HepG2 (cell line): ENCODE data around the gene CLEC9A. TPM values are rescaled to one million over a fixed set of nuclear protein-coding genes. Genes with fewer than 3 reads are reported as not detected.

Experiments
- ATAC-seq: fragments of 200-7000 bp; cut with Tn5 transposase; 3 replicates; pipeline ENCODE4 v1.9.1; 2020; ENCODE audit warnings: mild to moderate bottlenecking, moderate library complexity
- BruUV-seq: library from RNA; stranded (reverse); fragments of 400-500 nt; replicated peaks from 2 replicates; lab custom pipeline; 2021; lab: Mats Ljungman, UMichigan
- CTCF ChIA-PET: fragments of 300-600 bp; formaldehyde crosslinking; extraction: SDS; loops from one replicate; lab custom pipeline; 2021; ENCODE audit warnings: low total read pairs, inconsistent platforms, low intra/inter-chr PET ratio; lab: Yijun Ruan, JAX
- POLR2A ChIA-PET: fragments of 350-600 bp; sonication (Branson Sonifier 250); formaldehyde crosslinking; loops from one replicate; lab custom pipeline; 2020; ENCODE audit warnings: antibody characterized with exemption, inconsistent platforms; lab: Yijun Ruan, JAX
- DNase-seq: peaks from one replicate; pipeline ENCODE4 v3.0.0-alpha.2; 2015; ENCODE audit warnings: low spot score
- FAIRE-seq: peaks from 3 replicates; lab custom pipeline; 2011; peaks lifted over from hg19 to GRCh38; lab: Jason Lieb, UNC
- H2AFZ ChIP-seq: one replicate; pipeline ENCODE4 v1.6.1; 2011; ENCODE audit warnings: low read length, inconsistent platforms
- H3K27ac ChIP-seq: fragments of 300-600 bp; 3 replicates; pipeline ENCODE4 v1.8.0; 2011; ENCODE audit warnings: mixed run types, mild to moderate bottlenecking, mixed read lengths, low read length, inconsistent platforms; ENCODE audit not compliant: insufficient read depth; ENCODE audit errors: extremely low read length
- H3K27me3 ChIP-seq, 2 experiments: fragments of 200-600 bp in 1 of 2; 2 replicates in 1 of 2; 3 replicates in 1 of 2; pipeline versions ENCODE4 v1.6.0 to v1.8.0; 2011; ENCODE audit warnings: low read length in 2 of 2, mild to moderate bottlenecking in 2 of 2, moderate library complexity in 2 of 2, inconsistent platforms in 1 of 2; ENCODE audit not compliant: insufficient read depth in 2 of 2, control insufficient read depth in 1 of 2
- H3K36me3 ChIP-seq, 2 experiments: fragments of 200-600 bp in 1 of 2; replicated peaks in 1 of 2; 2 replicates in 1 of 2; 3 replicates in 1 of 2; pipeline versions ENCODE4 v1.5.1 to v1.8.0; 2011; ENCODE audit warnings: low read length in 2 of 2, inconsistent platforms in 1 of 2; ENCODE audit not compliant: insufficient read depth in 2 of 2, control insufficient read depth in 1 of 2
- H3K4me1 ChIP-seq: 2 replicates; pipeline ENCODE4 v1.5.1; 2012; ENCODE audit warnings: low read length, inconsistent platforms; ENCODE audit not compliant: insufficient read depth
- H3K4me2 ChIP-seq: 2 replicates; pipeline ENCODE4 v1.6.0; 2011; ENCODE audit warnings: low read depth, low read length, inconsistent platforms
- H3K4me3 ChIP-seq, 3 experiments: fragments of 200-600 bp in 1 of 3; sonication (generic), shearing (Covaris generic) in 1 of 3; replicated peaks in 1 of 3; 2 replicates each; pipeline ENCODE4 v1.5.1; 2011 to 2016; ENCODE audit warnings: low read length in 3 of 3, inconsistent platforms in 2 of 3, low read depth in 2 of 3, mild to moderate bottlenecking in 2 of 3, control low read depth in 1 of 3, mixed read lengths in 1 of 3; ENCODE audit not compliant: insufficient read depth in 1 of 3
- H3K79me2 ChIP-seq: one replicate; pipeline ENCODE4 v1.6.1; 2011; ENCODE audit warnings: low read length, inconsistent platforms; ENCODE audit not compliant: insufficient read depth
- H3K9ac ChIP-seq: 2 replicates; pipeline ENCODE4 v1.6.0; 2011; ENCODE audit warnings: mild to moderate bottlenecking, low read depth, low read length, inconsistent platforms; ENCODE audit not compliant: insufficient read depth
- H3K9me3 ChIP-seq: 2 replicates; pipeline ENCODE4 v1.5.1; 2012; ENCODE audit warnings: mild to moderate bottlenecking, low read length
- H4K20me1 ChIP-seq: 2 replicates; pipeline ENCODE4 v1.6.0; 2011; ENCODE audit warnings: inconsistent platforms, mild to moderate bottlenecking, low read length, moderate library complexity; ENCODE audit not compliant: insufficient read depth
- ARNTL ChIP-seq: sonication (generic); formaldehyde crosslinking; IDR thresholded peaks from 2 replicates; pipeline ENCODE4 v1.4.0; 2020; ENCODE audit warnings: mild to moderate bottlenecking, missing genetic modification reagents
- ATF1 ChIP-seq: IDR thresholded peaks from 2 replicates; pipeline ENCODE4 v1.6.1; 2016; ENCODE audit warnings: mild to moderate bottlenecking, control low read depth
- NCOA1 ChIP-seq: sonication (generic); formaldehyde crosslinking; IDR thresholded peaks from 2 replicates; pipeline ENCODE4 v1.9.0; 2021; ENCODE audit warnings: missing genetic modification reagents
- NFKB2 ChIP-seq: sonication (generic); formaldehyde crosslinking; IDR thresholded peaks from 2 replicates; pipeline ENCODE4 v1.4.0; 2020; ENCODE audit warnings: missing genetic modification reagents, borderline replicate concordance
- PAX8 ChIP-seq: sonication (generic); formaldehyde crosslinking; IDR thresholded peaks from 2 replicates; pipeline ENCODE4 v1.8.0; 2022; ENCODE audit warnings: mild to moderate bottlenecking, missing genetic modification reagents, borderline replicate concordance
- TCF7 ChIP-seq: sonication (generic); IDR thresholded peaks from 2 replicates; pipeline ENCODE4 v1.6.1; 2016; ENCODE audit warnings: antibody characterized with exemption, low read depth
- TCF7L2 ChIP-seq: IDR thresholded peaks from 2 replicates; pipeline ENCODE4 v1.6.1; 2011; ENCODE audit warnings: mild to moderate bottlenecking, low read depth, low read length, moderate library complexity
- U2AF1 ChIP-seq: fragments of 200-400 bp; formaldehyde crosslinking; optimal IDR thresholded peaks from 2 replicates; pipeline ENCODE3; 2017; ENCODE audit warnings: mild to moderate bottlenecking, low read depth, low read length
- ZNF598 ChIP-seq: sonication (generic); formaldehyde crosslinking; IDR thresholded peaks from 2 replicates; pipeline ENCODE4 v1.5.1; 2020; ENCODE audit warnings: mild to moderate bottlenecking, missing genetic modification reagents, borderline replicate concordance
- WGBS: methylation state at CpG from one replicate; pipeline ENCODE4 v1.1.6; 2017; ENCODE audit warnings: low lambda C conversion rate; 5-methylcytosine and 5-hydroxymethylcytosine counted together
- in situ Hi-C: cut with HindIII; loops from 2 replicates; pipeline ENCODE4 v1.10.0; 2017; ENCODE audit warnings: low pct_unique_long_range_greater_than_20kb; ENCODE audit not compliant: extremely low pct_ligation_motif_present
- intact Hi-C: fragments of 100-400 bp; cut with micrococcal nuclease; formaldehyde crosslinking; loops from one replicate; pipeline ENCODE4 v1.10.0; 2022; ENCODE audit not compliant: unreplicated experiment
- polyA plus RNA-seq, 8 experiments: library from polyadenylated mRNA; depleted of rRNA in 3 of 8; stranded (reverse) in 7 of 8; unstranded in 1 of 8; fragments of >200 nt; fragmentation: Illumina TruSeq in 4 of 8; extraction: Trizol in 4 of 8; gene quantifications; 2 replicates each; pipeline versions ENCODE4 v1.2.1 to v1.2.3, GENCODE V29; 2011 to 2016; ENCODE audit warnings: low read depth in 4 of 8, missing spikeins in 1 of 8, mixed read lengths in 1 of 8; ENCODE audit not compliant: insufficient read depth in 1 of 8
- total RNA-seq, 5 experiments: library from RNA; depleted of rRNA; stranded (reverse); fragments of >200 nt; fragmentation: Illumina TruSeq; extraction: Trizol; gene quantifications; 2 replicates each; pipeline ENCODE4 v1.2.3, GENCODE V29; 2016; ENCODE audit warnings: low read depth in 1 of 5
- TF ChIP-seq, protein P1 (sequence below): sonication (generic); formaldehyde crosslinking; IDR thresholded peaks from 2 replicates; pipeline ENCODE4 v1.9.0; 2021; ENCODE audit warnings: missing genetic modification reagents, borderline replicate concordance
- TF ChIP-seq, protein P2 (sequence below): sonication (generic); formaldehyde crosslinking; IDR thresholded peaks from 2 replicates; pipeline ENCODE4 v1.8.1; 2022; ENCODE audit warnings: mild to moderate bottlenecking, missing genetic modification reagents
- TF ChIP-seq, protein P3 (sequence below): sonication (generic); formaldehyde crosslinking; IDR thresholded peaks from 2 replicates; pipeline ENCODE4 v1.4.0; 2020; ENCODE audit warnings: mild to moderate bottlenecking, missing genetic modification reagents
- TF ChIP-seq, protein P4 (sequence below): sonication (generic); formaldehyde crosslinking; IDR thresholded peaks from 2 replicates; pipeline ENCODE4 v1.4.0; 2020; ENCODE audit warnings: mild to moderate bottlenecking, missing genetic modification reagents

Gene CLEC9A
- total and polyA plus RNA-seq, 2 of the 13 experiments (the other 11 are each of a cell fraction or from before 2014, with no cell fraction given): not detected

DNA sequence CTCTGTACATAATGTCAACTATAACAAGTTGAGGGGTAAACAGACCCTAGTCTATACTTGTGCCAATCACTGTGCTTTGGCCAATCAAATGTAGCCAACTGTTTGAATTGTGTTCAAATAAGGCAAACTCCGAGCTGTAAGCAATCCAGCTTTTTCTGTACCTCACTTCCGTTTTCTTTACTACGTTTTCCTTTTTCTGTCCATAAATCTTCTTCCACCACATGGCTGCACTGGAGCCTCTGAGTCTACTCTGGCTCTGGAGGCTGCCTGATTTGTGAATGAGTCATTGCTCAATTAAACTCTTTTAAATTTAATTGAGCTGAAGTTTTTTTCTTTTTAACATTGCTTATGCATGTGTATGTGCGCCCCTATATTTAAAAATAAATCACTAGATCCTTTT lies 38.6 kb downstream of the CLEC9A start:
- no peak overlapping the region for H3K27ac ChIP-seq
- no peaks in the 10 kb centered on the region for H3K79me2 ChIP-seq
- in situ Hi-C loops (no loop called here), intact Hi-C loops (no loop called here)
- no peak overlapping the region for H3K4me3 ChIP-seq
- H4K20me1 ChIP-seq: no peaks in the 10 kb centered on the region
- no peak for FAIRE-seq
- H3K36me3 ChIP-seq: no peaks in the 10 kb centered on the region
- H3K9ac ChIP-seq: no peak overlapping the region
- H3K27me3 ChIP-seq: peaks cover 2 to 4% of the 10 kb centered on the region in 2 experiments; a peak in 1 of 5 replicates
- ChIA-PET CTCF (no interaction called here), POLR2A (no interaction called here)
- DNase-seq: no peak
- H2AFZ ChIP-seq: no peak overlapping the region
- H3K4me1 ChIP-seq: no peaks in the 10 kb centered on the region
- no peak overlapping the region for H3K4me2 ChIP-seq
- no peaks in the 10 kb centered on the region for H3K9me3 ChIP-seq
- ATAC-seq: no peak
- WGBS: 5% methylated on average over 4 of the region's 4 CpGs
- BruUV-seq: no TSS peak
- no peak for TF ChIP-seq ZNF598 (CRISPR knock-in tag)
- TF ChIP-seq TCF7: no peak
- TF ChIP-seq ATF1 (CRISPR knock-in tag): no peak
- TF ChIP-seq TCF7L2: no peak
- TF ChIP-seq, protein P1, sequence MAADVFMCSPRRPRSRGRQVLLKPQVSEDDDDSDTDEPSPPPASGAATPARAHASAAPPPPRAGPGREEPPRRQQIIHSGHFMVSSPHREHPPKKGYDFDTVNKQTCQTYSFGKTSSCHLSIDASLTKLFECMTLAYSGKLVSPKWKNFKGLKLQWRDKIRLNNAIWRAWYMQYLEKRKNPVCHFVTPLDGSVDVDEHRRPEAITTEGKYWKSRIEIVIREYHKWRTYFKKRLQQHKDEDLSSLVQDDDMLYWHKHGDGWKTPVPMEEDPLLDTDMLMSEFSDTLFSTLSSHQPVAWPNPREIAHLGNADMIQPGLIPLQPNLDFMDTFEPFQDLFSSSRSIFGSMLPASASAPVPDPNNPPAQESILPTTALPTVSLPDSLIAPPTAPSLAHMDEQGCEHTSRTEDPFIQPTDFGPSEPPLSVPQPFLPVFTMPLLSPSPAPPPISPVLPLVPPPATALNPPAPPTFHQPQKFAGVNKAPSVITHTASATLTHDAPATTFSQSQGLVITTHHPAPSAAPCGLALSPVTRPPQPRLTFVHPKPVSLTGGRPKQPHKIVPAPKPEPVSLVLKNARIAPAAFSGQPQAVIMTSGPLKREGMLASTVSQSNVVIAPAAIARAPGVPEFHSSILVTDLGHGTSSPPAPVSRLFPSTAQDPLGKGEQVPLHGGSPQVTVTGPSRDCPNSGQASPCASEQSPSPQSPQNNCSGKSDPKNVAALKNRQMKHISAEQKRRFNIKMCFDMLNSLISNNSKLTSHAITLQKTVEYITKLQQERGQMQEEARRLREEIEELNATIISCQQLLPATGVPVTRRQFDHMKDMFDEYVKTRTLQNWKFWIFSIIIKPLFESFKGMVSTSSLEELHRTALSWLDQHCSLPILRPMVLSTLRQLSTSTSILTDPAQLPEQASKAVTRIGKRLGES (CRISPR knock-in tag): no peak
- no peak for TF ChIP-seq PAX8
- TF ChIP-seq NCOA1: no peak
- TF ChIP-seq, protein P2, sequence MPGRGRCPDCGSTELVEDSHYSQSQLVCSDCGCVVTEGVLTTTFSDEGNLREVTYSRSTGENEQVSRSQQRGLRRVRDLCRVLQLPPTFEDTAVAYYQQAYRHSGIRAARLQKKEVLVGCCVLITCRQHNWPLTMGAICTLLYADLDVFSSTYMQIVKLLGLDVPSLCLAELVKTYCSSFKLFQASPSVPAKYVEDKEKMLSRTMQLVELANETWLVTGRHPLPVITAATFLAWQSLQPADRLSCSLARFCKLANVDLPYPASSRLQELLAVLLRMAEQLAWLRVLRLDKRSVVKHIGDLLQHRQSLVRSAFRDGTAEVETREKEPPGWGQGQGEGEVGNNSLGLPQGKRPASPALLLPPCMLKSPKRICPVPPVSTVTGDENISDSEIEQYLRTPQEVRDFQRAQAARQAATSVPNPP (CRISPR knock-in tag): no peak
- TF ChIP-seq, protein P3, sequence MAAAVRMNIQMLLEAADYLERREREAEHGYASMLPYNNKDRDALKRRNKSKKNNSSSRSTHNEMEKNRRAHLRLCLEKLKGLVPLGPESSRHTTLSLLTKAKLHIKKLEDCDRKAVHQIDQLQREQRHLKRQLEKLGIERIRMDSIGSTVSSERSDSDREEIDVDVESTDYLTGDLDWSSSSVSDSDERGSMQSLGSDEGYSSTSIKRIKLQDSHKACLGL: no peak
- no peak for TF ChIP-seq U2AF1
- no peak for TF ChIP-seq ARNTL (CRISPR knock-in tag)
- no peak for TF ChIP-seq NFKB2 (CRISPR knock-in tag)
- TF ChIP-seq, protein P4, sequence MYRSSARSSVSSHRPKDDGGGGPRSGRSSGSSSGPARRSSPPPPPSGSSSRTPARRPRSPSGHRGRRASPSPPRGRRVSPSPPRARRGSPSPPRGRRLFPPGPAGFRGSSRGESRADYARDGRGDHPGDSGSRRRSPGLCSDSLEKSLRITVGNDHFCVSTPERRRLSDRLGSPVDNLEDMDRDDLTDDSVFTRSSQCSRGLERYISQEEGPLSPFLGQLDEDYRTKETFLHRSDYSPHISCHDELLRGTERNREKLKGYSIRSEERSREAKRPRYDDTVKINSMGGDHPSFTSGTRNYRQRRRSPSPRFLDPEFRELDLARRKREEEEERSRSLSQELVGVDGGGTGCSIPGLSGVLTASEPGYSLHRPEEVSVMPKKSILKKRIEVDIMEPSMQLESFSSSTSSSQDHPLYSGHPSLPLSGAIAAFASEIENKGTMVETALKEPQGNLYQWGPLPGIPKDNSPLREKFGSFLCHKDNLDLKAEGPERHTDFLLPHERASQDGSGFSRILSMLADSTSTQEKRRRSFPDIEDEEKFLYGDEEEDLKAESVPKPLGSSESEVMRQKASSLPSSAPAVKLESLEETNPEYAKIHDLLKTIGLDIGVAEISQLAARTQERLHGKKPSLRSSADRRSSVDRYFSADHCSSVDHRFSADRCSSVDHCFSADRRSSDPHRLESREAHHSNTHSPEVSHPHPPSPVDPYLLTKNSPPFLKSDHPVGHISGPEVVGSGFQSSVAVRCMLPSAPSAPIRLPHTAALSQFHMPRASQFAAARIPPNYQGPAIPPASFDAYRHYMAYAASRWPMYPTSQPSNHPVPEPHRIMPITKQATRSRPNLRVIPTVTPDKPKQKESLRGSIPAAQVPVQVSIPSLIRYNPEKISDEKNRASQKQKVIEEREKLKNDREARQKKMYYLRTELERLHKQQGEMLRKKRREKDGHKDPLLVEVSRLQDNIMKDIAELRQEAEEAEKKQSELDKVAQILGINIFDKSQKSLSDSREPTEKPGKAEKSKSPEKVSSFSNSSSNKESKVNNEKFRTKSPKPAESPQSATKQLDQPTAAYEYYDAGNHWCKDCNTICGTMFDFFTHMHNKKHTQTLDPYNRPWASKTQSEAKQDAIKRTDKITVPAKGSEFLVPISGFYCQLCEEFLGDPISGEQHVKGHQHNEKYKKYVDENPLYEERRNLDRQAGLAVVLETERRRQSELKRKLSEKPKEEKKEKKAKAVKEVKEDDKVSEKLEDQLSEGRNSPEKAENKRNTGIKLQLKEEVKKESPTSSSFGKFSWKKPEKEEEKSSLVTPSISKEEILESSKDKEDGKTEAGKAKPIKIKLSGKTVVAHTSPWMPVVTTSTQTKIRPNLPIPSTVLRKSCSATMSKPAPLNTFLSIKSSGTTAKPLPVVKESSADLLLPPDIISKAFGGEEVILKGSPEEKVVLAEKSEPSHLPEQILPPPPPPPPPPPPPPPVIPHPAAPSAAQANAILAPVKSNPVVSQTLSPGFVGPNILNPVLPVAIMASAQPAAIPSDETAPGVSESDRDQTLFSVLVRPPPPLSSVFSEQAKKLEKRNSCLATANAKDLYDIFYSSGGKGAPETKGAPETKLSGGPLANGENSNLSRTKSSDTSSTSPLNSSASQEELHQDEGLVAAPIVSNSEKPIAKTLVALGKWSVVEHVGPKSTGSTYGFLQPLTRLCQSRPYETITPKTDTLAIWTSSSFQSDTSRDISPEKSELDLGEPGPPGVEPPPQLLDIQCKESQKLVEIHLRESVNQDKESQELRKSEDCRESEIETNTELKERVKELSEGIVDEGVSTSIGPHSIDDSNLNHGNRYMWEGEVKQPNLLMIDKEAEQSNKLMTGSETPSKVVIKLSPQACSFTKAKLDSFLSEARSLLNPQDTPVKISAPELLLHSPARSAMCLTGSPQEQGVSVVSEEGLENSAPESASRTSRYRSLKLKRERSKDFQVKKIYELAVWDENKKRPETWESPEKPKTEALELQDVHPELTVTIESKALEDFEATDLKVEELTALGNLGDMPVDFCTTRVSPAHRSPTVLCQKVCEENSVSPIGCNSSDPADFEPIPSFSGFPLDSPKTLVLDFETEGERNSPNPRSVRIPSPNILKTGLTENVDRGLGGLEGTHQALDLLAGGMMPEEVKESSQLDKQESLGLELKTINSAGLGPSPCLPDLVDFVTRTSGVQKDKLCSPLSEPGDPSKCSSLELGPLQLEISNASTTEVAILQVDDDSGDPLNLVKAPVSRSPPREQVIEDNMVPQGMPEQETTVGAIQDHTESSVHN (CRISPR knock-in tag): no peak
